NAMALWA (cell line): Measurements from ENCODE around the gene MON2.

ENCODE experiments used
- DNase-seq: peaks from one replicate; pipeline ENCODE4 v3.0.0-alpha.2; 2015; ENCODE audit warnings: low spot score

Gene MON2

DNA sequence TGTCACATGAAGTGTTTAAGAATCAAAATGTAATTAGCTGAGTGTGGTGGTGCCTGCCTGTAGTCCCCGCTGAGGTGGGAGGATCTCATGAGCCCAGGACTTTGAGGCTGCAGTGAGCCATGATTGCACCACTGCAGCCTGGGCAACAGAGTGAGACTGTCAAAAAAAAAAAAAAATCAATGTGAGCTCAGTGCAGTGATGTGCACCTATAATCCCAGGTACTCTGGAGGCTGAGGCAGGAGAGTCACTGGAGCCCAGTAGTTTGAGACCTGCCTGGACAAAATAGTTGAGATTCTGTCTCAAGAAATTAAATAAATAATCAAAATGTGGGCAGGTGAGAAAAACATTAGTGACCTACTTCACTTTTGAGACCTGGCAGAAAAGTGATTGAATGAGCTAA lies 140.0 kb downstream of the MON2 start:
- no peak for DNase-seq

DNA sequence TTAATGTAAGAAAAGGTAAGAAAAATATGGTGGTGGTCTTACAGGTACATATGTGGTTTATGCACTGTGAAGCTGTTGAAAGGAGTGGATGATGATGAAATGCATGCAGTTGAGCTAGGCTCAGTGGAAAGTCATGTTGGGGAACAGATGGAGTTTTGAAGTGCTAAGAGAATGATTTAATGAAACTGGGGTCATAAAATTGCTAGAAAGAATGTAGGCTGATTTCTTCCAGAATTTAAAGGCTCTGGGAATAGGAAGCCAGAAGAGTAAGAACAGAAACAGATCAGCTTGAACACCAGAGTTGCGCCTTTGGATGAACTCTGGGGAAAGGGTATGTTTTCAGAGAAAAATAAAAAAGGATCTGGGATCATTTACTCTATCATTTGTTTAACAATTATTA lies 146.5 kb downstream of the MON2 start:
- no peak for DNase-seq

DNA sequence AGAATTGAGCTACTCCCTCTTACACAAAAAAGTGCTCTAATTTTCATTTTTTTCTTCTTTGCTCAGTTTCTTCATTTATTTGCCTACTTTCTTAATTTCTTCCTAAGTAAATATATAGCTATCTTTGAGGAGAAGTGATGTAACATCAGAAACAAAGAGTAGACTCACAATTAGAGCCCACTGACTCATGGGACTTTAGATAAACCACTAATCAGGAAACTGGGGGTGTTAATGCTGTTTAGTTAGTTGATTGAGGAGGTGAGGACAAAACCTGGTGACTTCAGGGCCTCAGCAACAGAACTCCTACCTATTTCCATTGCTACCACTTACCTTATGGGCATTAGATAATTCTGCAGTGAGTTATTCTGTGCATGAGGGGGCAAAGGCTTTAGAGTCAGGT lies 151.7 kb downstream of the MON2 start:
- DNase-seq, result no peak

DNA sequence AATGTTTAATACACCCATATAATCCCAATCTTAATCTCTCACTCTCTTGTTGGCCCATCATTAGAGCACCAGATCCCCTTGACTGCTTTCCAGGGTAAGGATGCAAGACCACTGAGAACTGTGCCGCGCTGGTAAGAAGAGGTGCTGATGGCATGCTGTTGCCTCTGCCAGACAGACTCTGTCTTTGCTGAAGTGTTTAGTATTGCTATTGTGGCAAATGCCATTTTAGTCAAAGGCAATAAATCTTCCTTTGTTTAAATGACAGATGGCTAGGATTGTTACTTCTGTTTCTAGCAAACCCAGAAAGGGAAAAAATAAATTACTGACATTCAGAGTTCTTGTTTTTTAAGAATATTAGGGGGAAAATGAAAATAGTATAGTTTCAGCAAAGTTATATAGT lies 152.3 kb downstream of the MON2 start:
- DNase-seq, result no peak

DNA sequence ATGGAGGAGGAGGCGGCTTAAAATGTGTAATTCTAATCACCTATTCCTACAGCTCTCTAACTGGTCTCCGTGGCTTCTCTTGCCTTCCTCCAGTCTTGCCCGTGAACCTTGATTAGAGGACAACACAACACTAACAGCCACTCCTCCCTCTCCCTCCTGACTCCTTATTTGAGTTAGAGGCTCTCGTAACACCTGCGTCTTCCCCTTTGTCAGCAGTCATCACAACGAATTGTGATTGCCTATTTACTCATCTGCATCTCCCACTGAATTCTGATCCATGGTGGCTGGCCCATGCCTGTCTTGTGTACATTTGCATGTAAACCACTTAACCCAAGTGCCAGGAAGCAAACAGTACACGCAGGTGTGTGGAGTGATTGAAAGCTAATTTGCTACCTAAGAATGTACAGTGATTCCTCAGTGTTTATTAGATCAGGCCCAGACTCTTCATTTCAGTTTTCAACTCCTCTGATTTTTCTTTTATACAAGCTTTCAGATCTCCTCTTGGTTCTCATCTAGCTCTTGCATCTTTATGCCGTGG lies 154.5 kb downstream of the MON2 start:
- no peak for DNase-seq

DNA sequence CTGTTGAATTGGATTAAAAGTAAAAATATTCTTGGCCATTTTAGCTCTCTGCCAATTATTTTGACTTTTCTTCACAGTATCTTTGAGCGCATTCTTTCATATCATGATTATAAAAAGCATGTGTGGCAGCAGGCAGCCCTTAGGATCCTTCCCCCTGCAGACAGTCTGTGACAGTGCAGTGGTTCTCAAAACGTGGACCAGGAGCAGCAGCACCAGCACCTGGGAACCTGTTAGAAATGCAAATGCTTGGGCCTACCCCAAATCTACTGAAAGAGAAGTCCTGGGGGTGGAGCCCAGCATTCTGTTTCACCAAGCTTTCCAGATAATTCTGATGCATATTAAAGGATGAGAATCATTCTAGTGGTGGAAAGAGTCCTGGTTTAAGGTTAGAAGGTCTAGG lies 155.6 kb downstream of the MON2 start:
- no peak for DNase-seq

DNA sequence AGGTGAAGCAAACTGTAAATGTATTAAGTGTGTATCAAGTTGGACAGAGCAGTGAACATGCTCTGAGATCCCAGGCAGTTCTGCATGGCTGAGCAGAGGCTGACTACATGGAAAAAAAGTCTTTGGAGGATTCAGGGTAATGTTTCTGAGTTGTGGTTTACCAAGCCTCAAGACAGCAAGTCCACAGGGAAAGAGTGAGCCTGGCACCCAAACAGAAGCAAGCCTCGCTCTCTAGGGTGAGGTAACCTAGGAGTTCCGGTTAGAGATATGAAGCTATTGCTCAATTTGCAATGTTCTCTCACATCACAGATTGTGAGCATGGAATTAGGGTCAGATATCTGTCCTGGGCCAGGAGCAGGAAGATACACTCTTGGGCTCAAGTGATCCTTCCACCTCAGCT lies 158.6 kb downstream of the MON2 start:
- DNase-seq, result no peak

DNA sequence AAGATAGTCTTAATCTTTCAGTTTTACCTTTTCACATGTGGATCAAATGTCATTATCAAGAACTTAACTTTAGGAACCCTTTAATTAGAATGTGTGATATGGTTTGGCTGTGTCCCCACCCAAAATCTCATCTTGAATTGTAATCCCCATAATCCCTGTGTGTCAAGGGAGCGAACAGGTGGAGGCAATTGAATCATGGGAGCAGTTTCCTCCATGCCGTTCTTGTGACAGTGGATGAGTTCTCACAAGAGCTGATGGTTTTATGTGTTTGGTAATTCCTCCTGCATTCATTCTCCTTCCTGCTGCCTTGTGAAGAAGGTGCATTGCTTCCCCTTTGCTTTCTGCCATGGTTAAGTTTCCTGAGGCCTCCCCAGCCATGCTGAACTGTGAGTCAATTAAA lies 160.6 kb downstream of the MON2 start:
- DNase-seq, result no peak

DNA sequence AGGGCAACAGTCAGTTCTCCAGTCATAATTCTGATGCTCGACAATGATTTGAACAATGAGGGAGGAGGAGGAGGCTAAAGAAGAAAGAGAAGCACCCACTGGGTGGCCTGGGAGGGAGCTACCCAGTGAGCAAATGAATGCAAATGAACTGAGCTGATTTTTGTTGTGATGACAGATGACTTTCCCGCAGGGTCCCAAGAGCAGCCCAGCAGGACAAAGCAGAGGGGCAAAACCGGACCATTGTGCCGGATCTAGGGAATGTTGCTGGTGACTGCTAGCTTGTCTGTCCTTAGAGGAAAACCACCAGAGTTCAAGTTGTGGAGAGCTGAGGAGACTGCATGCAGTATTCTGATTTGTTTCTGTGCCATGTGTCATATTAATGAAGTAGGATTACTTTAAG lies 162.8 kb downstream of the MON2 start:
- DNase-seq, result no peak

DNA sequence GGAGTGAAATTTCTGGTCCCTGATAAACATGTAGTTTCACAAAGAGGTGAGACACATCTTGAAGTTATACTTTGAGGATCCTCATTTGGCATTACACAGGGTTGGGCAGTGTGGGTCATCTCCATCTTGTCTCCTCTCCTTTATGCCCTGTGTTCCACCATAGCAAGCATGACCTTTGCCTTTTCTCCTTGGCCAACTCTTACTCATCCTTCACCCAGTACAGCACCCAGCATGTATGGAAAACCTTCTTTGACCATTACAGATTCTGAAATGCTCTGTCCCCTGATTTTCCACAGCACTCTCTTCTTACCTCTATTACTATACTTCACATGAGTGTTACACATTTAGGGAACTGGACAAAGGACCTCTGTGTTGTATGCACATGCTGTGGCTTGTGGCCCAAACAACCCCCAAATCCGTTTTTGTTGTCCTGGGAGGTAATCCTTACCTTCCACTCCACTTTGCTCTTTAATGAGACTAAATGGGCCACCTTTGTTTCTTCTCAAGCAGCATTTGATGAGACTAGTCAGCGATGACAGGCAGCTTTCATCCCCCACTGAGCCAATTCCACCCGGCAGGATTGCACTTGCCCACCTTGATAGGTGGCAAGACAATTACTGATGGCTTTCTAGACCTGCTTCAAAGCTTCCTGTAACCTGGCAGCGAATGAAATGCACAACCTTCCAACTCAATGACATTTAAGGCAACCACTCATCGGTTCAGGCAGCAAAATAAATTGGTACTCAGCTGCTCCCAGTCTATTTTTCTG lies 163.5 kb downstream of the MON2 start:
- DNase-seq, result no peak

DNA sequence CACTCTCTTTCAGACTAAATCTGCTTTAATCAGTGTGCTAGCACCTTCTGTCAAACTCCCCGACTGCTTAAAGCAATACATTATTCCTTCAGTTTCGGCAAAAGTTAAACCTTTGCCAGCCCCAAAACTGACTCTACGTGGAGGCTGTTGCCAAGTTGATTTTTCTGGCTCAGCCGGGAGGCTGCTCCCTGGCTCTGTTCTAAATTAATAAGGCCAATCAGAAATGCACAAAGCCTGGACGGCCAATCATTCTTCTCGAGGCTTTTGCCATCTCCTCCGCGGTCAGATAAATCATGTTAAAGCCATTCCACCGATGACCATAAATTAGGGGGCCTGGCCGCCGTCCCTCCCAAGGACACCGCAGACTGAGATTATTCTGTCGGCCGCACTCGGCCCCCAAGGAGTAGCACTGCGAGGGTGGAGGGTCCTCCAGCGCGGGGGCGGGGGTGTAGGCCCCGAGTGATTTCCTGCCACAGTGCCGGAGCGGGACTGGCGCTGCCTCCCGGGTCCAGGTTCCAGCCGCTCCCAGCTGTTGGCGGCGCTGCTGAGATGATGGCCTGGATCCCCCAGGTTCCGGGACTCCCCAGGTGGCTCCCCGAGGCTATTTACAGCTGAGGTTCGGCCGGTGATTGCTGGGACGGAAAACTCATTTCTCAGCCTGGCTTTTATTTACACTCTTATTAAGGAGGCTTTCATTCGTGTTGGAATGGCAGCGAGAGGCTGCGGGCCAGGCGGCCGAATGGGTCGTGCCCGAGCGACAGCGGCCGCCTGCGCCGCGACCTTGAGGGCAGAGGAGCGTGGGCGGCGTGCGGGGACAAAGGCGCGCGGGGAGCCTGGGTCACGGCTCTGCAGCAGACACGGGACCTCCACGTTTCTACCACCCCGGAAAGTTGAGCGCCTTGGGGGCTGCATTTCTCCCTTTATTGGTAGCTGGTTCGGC lies 165.1 kb downstream of the MON2 start:
- DNase-seq, result no peak

DNA sequence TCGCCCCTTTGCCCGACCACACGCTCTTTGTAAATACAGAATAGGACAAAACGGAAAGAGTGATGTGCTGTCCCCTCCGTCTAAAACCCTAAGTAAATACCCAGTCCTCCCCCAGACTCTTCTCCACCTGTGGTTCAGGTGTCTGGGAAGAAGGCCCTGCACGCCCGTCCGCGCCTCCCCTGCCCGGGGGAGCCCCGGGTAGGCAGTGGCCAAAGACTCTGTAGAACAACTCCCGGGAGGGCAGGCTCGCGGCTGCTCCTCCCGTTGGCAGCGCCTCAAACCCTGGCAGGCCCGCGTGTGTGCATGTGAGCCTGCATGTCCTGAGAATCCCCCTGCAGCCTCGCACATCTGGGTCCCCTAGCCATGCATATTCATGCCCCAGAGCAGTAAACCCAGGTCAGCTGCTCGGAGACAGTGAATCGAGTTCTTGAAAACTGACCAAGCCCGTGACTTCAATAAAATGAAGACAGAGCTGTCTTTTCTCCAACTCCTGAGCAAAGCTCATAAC lies 165.8 kb downstream of the MON2 start:
- no peak for DNase-seq

DNA sequence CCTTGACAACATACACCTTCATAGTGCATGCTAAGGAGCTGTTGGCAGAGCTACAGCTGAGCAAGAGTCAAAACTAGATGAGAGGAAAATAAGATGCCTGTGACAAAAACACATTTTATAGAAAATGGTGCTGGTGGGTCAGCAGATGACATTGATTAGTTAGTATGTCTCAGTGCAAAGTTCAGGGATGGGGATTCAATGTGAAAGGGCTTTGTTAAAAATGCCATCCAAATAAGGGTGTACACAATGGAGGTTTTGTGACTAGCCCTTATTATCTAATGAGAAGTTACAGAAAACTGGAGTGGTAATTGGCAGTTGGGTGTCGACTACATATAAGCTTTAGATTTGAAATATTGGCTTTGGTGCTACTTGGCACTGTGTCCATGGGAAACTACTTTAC lies 169.0 kb downstream of the MON2 start:
- no peak for DNase-seq

DNA sequence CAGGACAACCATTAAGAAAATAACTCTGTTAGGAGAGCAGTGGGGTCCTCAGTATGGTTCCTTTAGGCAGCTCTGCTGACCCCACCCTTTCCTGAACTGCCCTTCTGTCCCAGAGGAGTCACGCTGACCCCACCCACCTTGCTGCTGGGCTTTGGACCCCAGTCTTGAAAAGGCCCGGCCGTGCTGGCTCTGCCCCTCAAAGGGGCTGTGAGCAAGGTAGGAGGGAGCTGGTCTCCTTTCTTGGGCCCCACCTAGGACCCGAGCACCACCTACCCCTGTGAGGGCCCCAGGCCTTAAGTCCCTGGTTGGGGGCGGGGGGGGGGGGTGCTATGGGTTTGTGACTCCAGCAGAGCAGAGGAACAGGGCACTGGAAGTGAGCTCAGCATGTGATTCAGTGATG lies 171.1 kb downstream of the MON2 start:
- no peak for DNase-seq

DNA sequence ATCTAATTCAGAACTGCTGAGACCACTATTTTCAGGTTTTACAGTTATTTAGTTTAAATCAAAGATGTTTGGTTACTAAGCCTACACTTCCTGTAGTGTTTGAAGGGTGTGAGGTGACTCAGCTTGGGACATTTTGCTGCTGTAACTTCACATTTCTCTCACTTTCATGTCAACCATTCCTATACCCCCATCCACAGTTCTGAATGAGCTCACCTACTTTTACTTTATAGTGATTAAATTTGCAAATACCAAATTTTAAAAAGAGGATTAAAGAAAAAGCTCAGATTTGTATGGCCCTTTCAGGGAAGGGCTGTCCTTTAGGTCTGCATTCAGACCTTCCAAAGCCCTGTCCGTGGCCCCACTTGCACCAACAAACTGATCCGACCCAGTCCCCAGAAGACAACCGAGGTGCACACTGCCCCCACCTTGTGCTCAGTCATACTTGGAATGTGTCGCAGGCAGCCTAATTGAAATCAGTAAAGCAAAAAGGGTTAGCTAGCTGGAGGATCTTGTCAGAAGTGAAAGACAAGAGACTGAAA lies 174.4 kb downstream of the MON2 start:
- no peak for DNase-seq

DNA sequence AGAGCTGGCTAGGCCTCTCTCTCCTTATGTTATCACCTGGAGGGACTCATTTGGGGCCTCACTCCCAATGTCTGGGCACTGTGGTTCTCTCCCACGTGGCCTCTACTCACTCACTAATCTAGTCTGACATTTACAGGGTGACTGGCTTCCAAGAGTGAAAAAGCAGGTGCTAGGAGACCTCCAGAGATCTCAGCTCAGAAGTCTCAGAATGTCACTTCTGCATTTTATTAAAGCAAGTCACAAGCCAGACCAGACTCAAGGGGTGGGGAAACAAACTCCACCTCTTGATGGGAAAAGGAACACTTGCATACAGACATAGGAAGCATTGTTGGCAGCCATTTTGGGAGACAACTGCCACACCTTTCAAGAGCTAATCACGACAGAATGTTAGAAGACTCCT lies 175.9 kb downstream of the MON2 start:
- no peak for DNase-seq

DNA sequence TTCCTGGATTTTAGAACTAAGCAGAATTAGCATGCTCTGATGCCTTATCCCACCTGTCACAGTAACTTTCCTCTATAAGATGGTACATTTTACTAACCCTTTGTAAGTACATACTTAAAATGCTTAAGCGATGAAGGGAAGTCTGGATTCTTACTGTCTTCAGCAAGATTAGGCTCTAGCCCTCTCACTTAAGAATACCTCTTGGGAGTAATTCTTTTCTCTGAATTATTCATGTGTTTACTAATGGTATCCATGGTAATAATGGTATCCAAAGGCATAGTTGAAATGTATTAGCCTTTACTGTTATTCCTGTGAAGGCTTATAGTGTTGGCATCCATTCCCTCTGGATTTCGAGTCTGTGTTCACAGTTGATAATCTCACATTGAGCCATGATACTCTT lies 176.9 kb downstream of the MON2 start:
- DNase-seq, result no peak

DNA sequence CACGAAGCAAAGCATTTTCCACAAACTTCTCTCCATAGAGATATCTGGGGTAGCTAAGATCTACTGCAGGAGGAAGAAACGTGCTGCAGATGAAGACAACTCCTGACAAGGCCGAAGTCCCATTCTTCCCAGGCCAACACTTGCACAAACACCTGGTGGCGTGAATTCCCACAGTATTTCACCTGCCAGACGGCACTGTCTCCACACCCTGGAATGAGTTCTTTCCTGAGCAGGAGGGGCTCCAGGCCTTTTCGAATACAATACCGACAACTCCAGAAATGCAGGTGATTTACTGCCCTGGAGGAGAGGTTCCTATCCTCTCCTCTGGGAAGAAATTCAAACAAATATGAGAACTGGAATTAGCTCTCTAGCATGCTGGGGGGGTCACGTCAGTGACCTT lies 179.9 kb downstream of the MON2 start:
- no peak for DNase-seq

DNA sequence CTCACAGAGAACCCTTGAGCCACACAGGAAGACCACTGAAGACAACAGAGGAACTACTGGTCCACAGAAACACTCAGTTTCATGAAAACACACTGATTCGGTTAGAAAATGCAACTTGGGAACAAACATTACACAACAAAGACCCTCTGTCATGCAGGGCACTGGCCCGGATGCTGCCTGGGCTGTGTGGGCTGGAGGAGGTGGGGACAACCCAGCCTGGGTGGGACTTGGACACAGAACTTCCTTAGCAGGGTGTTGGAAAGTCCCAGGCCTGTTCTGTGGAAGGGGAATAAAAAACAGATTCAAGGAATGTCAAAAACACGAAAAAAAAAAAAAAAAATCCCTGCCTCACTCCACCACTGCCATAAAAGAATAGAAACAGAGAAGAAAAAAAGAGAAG lies 181.0 kb downstream of the MON2 start:
- no peak for DNase-seq

DNA sequence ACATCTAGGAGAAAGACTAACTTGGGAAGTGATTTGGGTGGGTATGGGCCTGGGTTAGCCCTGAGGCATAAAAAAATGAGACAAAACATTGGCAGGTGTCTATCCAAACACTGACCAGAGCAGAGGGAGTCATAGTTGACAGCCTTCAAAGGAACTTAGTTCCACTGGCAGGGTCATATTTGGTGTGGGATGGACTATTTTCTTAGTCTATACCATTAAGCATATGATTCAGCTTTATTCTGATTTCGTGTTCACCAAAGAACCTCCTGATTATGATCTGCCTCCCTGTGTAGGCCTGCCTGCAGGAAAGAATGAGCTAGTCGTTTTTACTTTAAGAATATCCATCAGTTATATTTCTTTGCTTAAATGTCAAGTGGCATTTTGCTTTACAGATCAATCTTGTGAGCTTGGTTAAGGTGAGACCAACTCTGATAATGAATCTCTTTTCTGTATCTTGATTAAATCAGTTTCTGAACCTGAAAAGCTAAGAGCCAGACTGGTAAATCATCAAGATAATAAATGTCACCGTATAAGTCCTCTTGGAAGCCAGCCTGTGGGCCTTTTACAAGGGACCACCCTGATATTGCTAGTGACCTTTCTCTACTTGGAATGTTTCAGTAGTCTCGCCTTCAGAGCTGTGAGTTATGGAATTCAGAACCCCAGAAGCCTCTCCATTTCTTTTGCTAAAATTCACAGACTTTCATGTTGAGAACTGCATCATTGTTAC lies 182.9 kb downstream of the MON2 start:
- DNase-seq, result no peak
